Gastroesophageal sphincter (tissue), 4 donors: ENCODE measurements around the gene PCNX3. TPM values are rescaled to one million over a fixed set of nuclear protein-coding genes. Genes with fewer than 3 reads are reported as not detected.

Experiments used
- ATAC-seq: fragments of 150-250 bp; one replicate; pipeline ENCODE4 v1.9.1; 2016; ENCODE audit warnings: mild to moderate bottlenecking, moderate library complexity
- H3K27ac ChIP-seq, 4 donors: fragments of 200-600 bp; sonication (generic) in 3 of 4; 1 replicate in 3 of 4; 2 replicates in 1 of 4; pipeline ENCODE4 v1.5.1; 2016 to 2019
- H3K27me3 ChIP-seq: fragments of 200-600 bp; sonication (generic); one replicate; pipeline ENCODE4 v1.5.1; 2019
- H3K36me3 ChIP-seq, 2 donors: fragments of 200-600 bp; sonication (generic); one replicate each; pipeline ENCODE4 v1.5.1; 2019; ENCODE audit warnings: control low read depth in 1 of 2
- H3K4me1 ChIP-seq, 3 donors: fragments of 200-600 bp; sonication (generic); 1 replicate in 2 of 3; 2 replicates in 1 of 3; pipeline ENCODE4 v1.5.1; 2016 to 2019; ENCODE audit warnings: control low read depth in 2 of 3
- H3K4me3 ChIP-seq, 2 donors: fragments of 200-600 bp; sonication (generic); one replicate each; pipeline ENCODE4 v1.5.1; 2019; ENCODE audit warnings: mild to moderate bottlenecking in 1 of 2, moderate library complexity in 1 of 2
- H3K9me3 ChIP-seq, 3 donors: fragments of 200-600 bp; sonication (generic); one replicate each; pipeline ENCODE4 v1.5.1; 2017 to 2019; ENCODE audit warnings: control low read depth in 2 of 3
- CTCF ChIP-seq, 4 experiments: fragments of 200-600 bp in 2 of 4; fragments of 450-650 bp in 2 of 4; sonication (generic) in 1 of 4; IDR thresholded peaks; one replicate each; pipeline ENCODE4 v1.5.1; 2017 to 2019; ENCODE audit warnings: antibody characterized with exemption in 4 of 4, mild to moderate bottlenecking in 2 of 4, moderate library complexity in 2 of 4
- EP300 ChIP-seq: sonication (generic); formaldehyde crosslinking; IDR thresholded peaks from one replicate; pipeline ENCODE4 v1.6.1; 2017; ENCODE audit warnings: antibody characterized with exemption, mild to moderate bottlenecking
- POLR2A ChIP-seq, 2 donors: fragments of 450-650 bp; IDR thresholded peaks; one replicate each; pipeline ENCODE4 v1.6.1; 2017; ENCODE audit warnings: antibody characterized with exemption in 2 of 2, mild to moderate bottlenecking in 2 of 2, moderate library complexity in 1 of 2
- POLR2AphosphoS5 ChIP-seq: sonication (generic); formaldehyde crosslinking; IDR thresholded peaks from one replicate; pipeline ENCODE4 v1.6.1; 2017; ENCODE audit warnings: antibody characterized with exemption
- WGBS, 2 donors: methylation state at CpG; one replicate each; pipeline ENCODE4 v1.1.5; 2018; ENCODE audit warnings: low coverage in 1 of 2; 5-methylcytosine and 5-hydroxymethylcytosine counted together
- total RNA-seq, 4 donors: library from RNA; depleted of rRNA; stranded (reverse); fragments of >200 nt; gene quantifications; one replicate each; pipeline ENCODE4 v1.1.0, GENCODE V29; 2016

The PCNX3 gene
- total RNA-seq, 4 donors from 2014 or later = 15.9 to 40.1 (median 19.3) TPM

- ATAC-seq = no peak
- TF ChIP-seq CTCF (IDR thresholded peaks at IDR 0.05) = no peak
- H3K4me3 ChIP-seq = no peak overlapping the region
- WGBS, 2 donors = no CpG with 5 or more reads among the region's 3 CpGs
- peak overlapping the region in 3 of 4 donors; percentile 92 to 98 (median 93) for H3K27ac ChIP-seq
- no peaks in the 10 kb centered on the region for H3K27me3 ChIP-seq
- H3K36me3 ChIP-seq = peaks cover 0 to 72% of the 10 kb centered on the region in 2 donors
- H3K4me1 ChIP-seq = peaks cover 0 to 76% (median 31%) of the 10 kb centered on the region in 3 donors
- no peaks in the 10 kb centered on the region for H3K9me3 ChIP-seq
Observed at GRCh38 chr11:65651339-65651588, 35.7 kb downstream of the PCNX3 start.

GRCh38 chr11:65651589-65652510 is 36.3 kb downstream of the PCNX3 start:
- H3K27ac ChIP-seq = peak overlapping the region; percentile 83 to 98 (median 92)
- H3K4me1 ChIP-seq = peaks cover 0 to 71% (median 31%) of the 10 kb centered on the region in 3 donors
- H3K9me3 ChIP-seq = no peaks in the 10 kb centered on the region
- H3K36me3 ChIP-seq = peaks cover 0 to 72% of the 10 kb centered on the region in 2 donors
- peak; percentile 14 for ATAC-seq
- peak overlapping the region; percentile 36 to 58 for H3K4me3 ChIP-seq
- WGBS, 2 donors = 12 to 18% methylated on average over 17 of the region's 28 CpGs
- TF ChIP-seq POLR2A (IDR thresholded peaks at IDR 0.05) (no peak), CTCF (IDR thresholded peaks at IDR 0.05) (no peak), POLR2AphosphoS5 (no peak), EP300 (no peak)
- no peaks in the 10 kb centered on the region for H3K27me3 ChIP-seq

GRCh38 chr11:65652511-65653228 is 37.1 kb downstream of the PCNX3 start:
- H3K9me3 ChIP-seq = no peaks in the 10 kb centered on the region
- peaks cover 0 to 63% (median 31%) of the 10 kb centered on the region in 3 donors for H3K4me1 ChIP-seq
- peak in 1 of 4 experiments; percentile 33 for TF ChIP-seq CTCF (IDR thresholded peaks at IDR 0.05)
- peak; percentile 77 for TF ChIP-seq POLR2AphosphoS5
- peak; percentile 65 to 70 for TF ChIP-seq POLR2A (IDR thresholded peaks at IDR 0.05)
- TF ChIP-seq EP300 = no peak
- WGBS, 2 donors = 0% methylated on average over 1 of the region's 68 CpGs
- H3K27ac ChIP-seq = peak overlapping the region; percentile 83 to 98 (median 92)
- peak; percentile 91 for ATAC-seq
- no peaks in the 10 kb centered on the region for H3K27me3 ChIP-seq
- H3K4me3 ChIP-seq = peak overlapping the region; percentile 36 to 58
- peaks cover 0 to 72% of the 10 kb centered on the region in 2 donors for H3K36me3 ChIP-seq

GRCh38 chr11:65653229-65654225 is 38.0 kb downstream of the PCNX3 start:
- Histone ChIP-seq H3K27ac (peak overlapping the region; percentile 83 to 98 (median 92)), H3K4me1 (peaks cover 0 to 60% (median 31%) of the 10 kb centered on the region in 3 donors), H3K27me3 (no peaks in the 10 kb centered on the region), H3K9me3 (no peaks in the 10 kb centered on the region), H3K36me3 (peaks cover 0 to 77% of the 10 kb centered on the region in 2 donors), H3K4me3 (peak overlapping the region; percentile 36 to 58)
- TF ChIP-seq POLR2A (IDR thresholded peaks at IDR 0.05) = no peak
- no peak for TF ChIP-seq CTCF (IDR thresholded peaks at IDR 0.05)
- no peak for TF ChIP-seq POLR2AphosphoS5
- TF ChIP-seq EP300 = no peak
- no peak for ATAC-seq
- WGBS, 2 donors = 24 to 70% methylated on average over 2 to 4 of the region's 12 CpGs
